Fibroblast of skin of right quadriceps (primary cell): ENCODE measurements around the gene CABLES2.
"Not testable (repeated sequence)": the region's sequence is repeated elsewhere in the genome, so short reads cannot be mapped to it uniquely, and the experiment has no call there.

ENCODE experiments used
- DNase-seq: peaks from one replicate; pipeline ENCODE4 v3.0.0-alpha.2; 2013

The CABLES2 gene

DNA sequence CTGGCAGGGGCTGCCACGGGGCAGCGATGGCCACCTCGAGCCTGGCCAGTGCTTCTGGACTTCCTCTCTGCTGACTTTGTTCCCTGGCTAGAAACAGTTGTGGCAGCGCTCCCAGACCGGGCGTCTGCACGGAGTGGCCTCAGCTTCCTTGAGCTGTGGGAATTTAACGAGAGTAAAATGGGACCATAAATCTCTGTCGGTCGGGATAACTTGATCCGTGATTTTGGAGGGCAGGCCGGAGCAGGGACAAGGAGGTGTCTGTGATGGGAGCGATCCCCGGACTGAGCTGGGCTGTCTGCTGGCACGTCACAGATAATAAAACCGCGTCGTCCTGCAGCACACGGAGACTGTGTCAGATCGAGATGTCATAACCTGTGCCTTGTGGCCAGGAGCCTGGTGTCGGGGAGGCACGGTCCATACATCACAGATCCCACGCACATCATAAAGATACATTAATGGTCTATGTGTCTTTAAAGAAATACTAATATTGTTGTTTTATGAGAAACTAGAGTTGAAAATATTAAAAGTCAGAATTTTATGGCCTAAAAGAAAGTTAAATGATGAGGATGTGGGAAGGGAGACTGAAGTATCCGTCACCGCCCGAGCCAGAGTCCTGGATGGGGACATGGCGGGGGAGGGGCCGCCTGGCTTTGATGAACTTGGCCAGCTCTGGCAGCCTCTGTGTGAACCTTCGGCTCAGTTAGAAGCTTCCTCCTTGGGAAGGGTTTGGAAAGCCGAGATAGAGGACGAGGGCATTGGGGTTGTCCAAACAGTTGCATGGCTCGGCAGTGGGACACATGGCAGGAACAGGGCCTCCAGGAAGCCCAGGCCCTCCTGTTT lies 26.8 kb upstream of the CABLES2 start:
- no peak for DNase-seq

GRCh38 chr20:62430866-62431447 lies 23.9 kb upstream of the CABLES2 start:
- no peak for DNase-seq

DNA sequence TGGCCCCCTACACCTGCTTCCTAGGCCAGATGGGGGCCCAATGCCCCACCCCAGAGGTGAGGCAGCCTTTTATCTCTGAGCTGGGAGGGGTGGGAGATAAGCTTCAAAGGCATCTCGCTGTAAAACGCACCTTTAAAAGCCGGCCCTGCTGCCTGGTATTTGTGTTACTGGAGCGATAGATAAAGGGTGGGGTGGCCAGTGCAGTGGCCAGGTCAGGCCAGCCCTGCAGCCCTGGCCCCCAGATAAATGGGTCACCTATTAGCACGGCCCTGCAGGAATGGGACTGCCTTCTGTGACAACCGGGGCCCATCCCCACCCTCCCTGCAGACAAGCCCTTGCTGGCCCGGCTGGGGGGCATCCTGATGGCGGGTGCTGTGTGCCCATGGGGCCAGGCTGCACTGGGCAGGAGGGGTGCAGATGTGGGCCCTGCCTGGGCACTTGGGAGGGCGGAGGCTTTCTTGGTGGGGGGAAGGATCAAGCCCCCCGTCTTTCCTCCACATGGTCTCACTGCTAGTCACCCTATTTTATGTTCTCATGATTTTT lies 23.3 kb upstream of the CABLES2 start:
- no peak for DNase-seq

GRCh38 chr20:62429455-62430310 lies 22.6 kb upstream of the CABLES2 start:
- no peak for DNase-seq

DNA sequence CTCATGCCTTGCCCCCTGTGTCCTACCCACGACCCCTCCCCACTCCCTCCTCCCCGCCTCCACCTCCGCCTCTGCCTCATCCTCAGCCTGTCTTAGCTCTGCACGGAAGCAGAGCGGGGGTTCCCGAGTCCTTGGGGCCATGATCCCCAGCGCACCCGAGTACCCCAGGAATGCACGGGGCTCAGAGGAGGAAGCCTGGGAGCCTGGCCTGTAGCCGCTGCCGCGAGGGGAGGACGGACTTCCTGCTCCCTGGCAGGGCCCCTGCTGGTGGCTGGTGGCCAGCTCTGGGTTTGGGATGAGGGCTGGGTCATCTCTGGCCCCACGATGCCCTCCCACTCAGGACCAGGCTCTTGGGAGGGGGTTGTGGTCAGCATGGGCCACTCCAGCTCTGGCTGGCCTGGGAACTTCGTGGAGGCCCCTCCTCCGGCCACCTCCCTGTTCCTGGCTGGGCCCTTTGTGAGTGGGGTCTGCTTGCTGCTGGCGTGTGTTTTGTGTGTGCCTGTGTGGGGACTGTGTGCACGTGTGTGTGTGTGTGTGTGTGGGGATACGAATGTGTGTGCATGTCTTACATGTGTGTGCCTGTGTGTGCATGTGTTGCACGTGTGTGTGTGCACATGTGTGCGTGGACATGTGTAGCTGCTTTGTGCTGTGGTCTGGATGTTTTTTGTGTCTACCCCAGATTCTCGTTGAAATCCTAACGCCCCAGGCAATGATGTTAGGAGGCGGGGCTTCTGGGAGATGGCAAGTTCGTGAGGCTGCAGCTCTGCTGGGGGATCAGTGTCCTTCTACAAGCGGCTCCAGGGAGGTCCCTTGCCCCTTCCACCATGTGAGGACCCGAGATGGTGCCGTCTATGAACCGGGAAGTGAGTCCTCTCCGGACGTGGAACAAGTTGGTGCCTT lies 21.6 kb upstream of the CABLES2 start:
- DNase-seq, result no peak

DNA sequence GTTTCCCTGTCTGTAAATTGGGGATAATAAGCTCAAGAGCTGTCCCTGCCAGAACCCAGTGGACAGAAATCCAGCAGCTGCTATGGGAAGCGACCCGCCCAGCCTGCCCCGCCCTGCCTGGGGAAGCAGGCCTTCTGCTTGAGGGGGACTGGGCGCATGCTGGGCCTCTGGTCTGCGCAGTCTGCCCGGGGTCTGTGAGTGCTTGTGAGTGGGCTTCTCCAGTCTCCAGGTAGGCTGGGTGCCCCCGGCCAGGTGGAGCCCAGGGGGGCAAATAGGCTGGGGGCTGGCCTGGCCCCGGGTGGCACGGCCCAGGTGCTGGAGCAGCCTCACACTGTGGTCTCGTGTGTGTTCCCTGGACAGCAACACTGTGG lies 20.9 kb upstream of the CABLES2 start:
- no peak for DNase-seq

GRCh38 chr20:62427172-62428001 lies 20.3 kb upstream of the CABLES2 start, which contains the start of gene RBBP8NL:
RBBP8NL (minus strand) TSS chr20:62427539; CDS start chr20:62419647, 7,892 bp downstream.
- no peak for DNase-seq

- no peak for DNase-seq
These were observed 19.6 kb upstream of the CABLES2 start for GRCh38 chr20:62426699-62427131.

- not testable (repeated sequence) for DNase-seq
These were observed 18.9 kb upstream of the CABLES2 start for GRCh38 chr20:62426059-62426348.

DNA sequence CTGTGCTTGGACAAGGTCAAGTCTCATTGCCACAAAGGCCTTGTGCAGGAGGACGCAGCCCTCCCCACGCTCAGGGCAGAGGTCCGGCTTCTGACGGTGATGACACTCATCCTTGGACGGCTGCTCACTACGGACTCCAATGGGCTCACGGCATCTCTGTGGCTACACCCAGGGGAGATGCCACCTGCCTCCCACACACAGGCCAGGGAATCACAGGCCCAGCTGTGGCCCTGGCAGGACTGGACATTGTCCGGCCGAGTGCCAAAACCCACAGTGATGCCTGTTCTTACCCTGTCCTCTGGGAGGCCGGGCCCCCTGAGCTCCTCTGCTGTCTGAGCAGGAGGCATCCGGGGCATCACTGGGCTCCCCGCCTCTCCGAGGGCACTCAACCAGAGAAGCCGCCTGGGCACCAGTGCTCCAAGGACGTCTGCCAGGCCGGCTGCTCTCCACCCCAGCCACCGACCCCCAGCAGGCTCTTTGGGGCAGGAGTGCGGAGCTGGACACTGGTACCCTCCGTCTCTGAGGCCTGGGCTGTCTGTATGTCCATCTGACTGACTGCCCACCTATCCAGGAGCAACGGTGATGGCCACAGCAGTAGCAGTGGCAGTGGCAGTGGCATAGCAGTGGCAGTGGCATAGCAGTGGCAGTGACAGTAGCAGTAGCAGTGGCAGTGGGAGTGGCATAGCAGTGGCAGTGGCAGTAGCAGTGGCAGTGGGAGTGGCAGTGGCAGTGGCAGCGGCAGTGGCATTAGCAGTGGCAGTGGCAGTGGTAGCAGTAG lies 18.4 kb upstream of the CABLES2 start:
- DNase-seq, result no peak

DNA sequence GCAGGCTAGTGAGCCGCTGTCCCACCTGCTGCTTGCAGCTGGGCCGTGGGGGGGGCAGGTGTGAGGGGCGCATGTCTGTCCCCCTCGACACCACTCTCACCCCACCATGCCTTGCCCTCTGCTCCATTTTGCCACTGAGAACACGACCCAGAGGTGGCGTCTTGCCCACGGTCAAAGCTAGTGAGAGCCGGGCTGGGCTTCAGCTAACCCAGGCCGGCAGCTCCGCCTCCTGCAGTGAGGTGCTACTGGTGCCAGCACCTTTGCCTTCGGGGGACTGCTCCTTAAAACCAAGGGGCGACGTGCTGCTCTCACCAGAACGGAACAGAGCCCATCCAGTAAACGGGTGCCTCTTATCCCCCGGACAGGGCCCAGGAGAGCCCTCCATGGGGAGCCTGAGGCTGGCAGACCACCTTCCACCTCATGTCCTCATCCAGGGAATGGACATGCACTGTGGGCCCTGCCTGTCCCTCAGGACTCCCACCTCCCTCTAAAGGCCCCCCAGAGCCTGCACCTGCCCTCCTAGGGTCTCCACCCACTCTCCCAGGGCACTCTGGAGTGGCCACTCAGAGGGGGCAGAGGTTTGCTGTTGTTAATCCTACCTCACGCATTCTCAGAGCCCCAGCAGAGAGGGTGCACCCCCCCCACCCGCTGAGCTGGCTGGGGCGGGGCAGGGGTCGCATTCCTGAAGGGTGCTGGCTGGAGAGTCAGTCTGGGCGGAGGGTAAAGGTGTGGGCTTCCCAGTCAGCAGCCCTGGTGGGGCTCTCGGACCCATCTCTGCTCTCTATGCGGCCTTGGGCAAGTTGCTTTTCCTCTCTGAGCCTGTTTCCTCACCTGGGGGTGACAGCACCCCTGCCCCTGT lies 17.4 kb upstream of the CABLES2 start:
- DNase-seq, result no peak

GRCh38 chr20:62423326-62423706 lies 16.2 kb upstream of the CABLES2 start:
- DNase-seq, result no peak

- no peak for DNase-seq
These were observed 15.7 kb upstream of the CABLES2 start for GRCh38 chr20:62422636-62423325.

DNA sequence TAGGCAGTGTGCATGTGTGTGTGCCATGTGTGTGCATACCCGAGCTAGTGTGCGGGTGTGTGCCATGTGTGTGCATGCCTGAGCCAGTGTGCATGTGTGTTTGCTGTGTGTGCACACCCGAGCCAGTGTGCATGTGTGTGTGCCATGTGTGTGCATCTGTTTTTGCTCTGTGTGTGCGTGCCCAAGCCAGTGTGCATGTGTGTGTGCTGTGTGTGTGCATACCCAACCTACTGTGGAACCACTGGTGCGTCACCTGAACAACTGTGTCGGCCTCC lies 14.6 kb upstream of the CABLES2 start:
- DNase-seq, result no peak

DNA sequence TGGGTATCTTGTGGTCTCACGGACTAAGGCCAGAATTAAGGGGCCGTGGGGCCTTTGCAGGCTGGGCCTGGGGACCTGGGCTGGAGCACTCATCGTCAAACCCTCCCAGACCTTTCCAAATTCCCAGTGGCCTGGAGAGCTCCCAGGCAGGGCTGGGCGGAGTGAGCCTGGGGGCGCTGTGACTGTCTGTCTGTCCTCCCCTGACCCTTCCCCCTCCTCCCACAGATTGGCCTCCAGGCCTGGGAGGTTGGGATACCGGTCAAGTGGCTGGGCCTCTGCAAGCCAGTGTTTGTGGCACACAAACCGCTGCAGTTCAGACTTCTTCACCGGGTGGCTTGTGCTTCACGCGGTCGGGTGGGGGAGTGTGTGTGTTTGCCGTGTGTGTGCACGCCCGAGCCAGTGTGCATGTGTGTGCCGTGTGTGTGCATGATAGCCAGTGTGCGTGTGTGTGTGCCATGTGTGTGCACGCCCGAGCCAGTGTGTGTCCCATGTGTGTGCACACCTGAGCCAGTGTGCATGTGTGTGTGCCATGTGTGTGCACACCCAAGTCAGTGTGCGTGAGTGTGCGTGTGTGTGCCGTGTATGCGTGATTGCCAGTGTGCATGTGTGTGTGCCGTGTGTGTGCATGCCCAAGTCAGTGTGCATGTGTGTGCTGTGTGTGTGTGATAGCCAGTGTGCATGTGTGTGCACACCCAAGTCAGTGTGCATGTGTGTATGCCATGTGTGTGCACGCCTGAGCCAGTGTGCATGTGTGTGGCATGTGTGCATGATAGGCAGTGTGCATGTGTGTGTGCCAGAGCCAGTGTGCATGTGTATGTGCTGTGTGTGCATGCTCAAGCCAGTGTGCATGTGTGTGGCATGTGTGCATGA lies 14.0 kb upstream of the CABLES2 start:
- DNase-seq, result no peak

DNA sequence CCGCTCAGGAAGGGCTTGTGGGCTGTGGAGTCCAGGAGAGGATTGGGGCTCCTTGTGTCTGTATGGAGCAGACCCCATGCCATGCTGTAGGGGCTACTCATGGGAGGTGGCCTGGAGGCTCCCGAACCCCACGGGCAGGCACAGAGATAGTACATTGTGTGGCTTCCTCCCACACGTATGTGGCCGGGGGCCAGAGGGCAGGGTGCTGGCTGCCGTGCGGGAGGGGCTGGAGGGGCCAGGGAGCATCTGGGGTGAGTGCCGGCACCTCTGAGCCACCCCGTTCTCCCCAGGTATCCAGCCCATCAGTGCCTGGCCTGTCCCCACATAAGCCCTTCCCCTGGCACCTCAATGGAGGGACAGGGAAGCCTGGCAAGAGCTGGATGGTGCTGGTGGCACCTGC lies 12.7 kb upstream of the CABLES2 start:
- DNase-seq, result no peak

DNA sequence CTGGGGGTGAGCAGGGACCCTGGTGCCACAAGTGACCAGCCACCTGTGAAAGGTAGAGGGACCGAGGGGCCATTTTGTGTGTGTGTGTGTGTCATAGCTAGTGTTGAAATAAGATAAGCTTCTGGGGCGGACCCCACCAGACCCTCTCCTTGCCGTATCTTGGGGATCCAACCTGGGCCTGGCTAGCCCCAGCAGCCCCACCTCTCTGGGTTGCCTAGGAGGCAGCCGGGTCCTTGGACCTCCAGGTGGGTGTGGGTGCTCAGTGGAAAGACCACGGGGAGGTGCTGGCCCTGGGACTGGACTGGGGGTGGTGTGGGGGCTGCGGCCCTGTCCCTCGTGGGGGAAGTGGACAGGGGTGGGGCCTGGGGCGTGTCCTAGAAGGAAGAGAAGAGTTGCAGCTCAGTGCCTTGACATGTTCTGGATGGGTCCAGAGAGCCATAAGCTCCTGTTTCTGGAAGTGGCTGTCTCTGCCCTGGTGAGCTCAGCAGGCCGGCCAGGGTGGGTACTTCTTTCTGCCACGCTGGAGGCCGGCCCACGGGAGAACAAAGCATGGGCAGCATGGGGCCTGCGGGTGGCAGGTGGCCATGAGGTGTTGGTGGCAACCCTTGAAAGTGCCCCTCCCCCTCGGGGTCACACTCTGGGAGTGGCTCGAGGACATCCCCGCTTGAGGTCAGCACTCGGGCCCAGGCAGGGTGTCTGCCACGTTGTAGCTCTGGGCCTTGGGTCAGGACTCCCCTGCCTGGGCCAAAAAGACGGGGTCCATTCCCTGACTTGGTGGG lies 11.8 kb upstream of the CABLES2 start:
- no peak for DNase-seq
